HepG2 (cell line): Measurements from ENCODE around the gene HEATR5B. TPM values are rescaled to one million over a fixed set of nuclear protein-coding genes. Genes with fewer than 3 reads are reported as not detected.

Source experiments
- ATAC-seq: fragments of 200-7000 bp; cut with Tn5 transposase; 3 replicates; pipeline ENCODE4 v1.9.1; 2020; ENCODE audit warnings: mild to moderate bottlenecking, moderate library complexity
- BruUV-seq: library from RNA; stranded (reverse); fragments of 400-500 nt; replicated peaks from 2 replicates; lab custom pipeline; 2021; lab: Mats Ljungman, UMichigan
- CTCF ChIA-PET: fragments of 300-600 bp; formaldehyde crosslinking; extraction: SDS; loops from one replicate; lab custom pipeline; 2021; ENCODE audit warnings: low total read pairs, inconsistent platforms, low intra/inter-chr PET ratio; lab: Yijun Ruan, JAX
- POLR2A ChIA-PET: fragments of 350-600 bp; sonication (Branson Sonifier 250); formaldehyde crosslinking; loops from one replicate; lab custom pipeline; 2020; ENCODE audit warnings: antibody characterized with exemption, inconsistent platforms; lab: Yijun Ruan, JAX
- DNase-seq: peaks from one replicate; pipeline ENCODE4 v3.0.0-alpha.2; 2015; ENCODE audit warnings: low spot score
- FAIRE-seq: peaks from 3 replicates; lab custom pipeline; 2011; peaks lifted over from hg19 to GRCh38; lab: Jason Lieb, UNC
- H2AFZ ChIP-seq: one replicate; pipeline ENCODE4 v1.6.1; 2011; ENCODE audit warnings: low read length, inconsistent platforms
- H3K27ac ChIP-seq: fragments of 300-600 bp; 3 replicates; pipeline ENCODE4 v1.8.0; 2011; ENCODE audit warnings: mixed run types, mild to moderate bottlenecking, mixed read lengths, low read length, inconsistent platforms; ENCODE audit not compliant: insufficient read depth; ENCODE audit errors: extremely low read length
- H3K27me3 ChIP-seq, 2 experiments: fragments of 200-600 bp in 1 of 2; 2 replicates in 1 of 2; 3 replicates in 1 of 2; pipeline versions ENCODE4 v1.6.0 to v1.8.0; 2011; ENCODE audit warnings: low read length in 2 of 2, mild to moderate bottlenecking in 2 of 2, moderate library complexity in 2 of 2, inconsistent platforms in 1 of 2; ENCODE audit not compliant: insufficient read depth in 2 of 2, control insufficient read depth in 1 of 2
- H3K36me3 ChIP-seq, 2 experiments: fragments of 200-600 bp in 1 of 2; replicated peaks in 1 of 2; 2 replicates in 1 of 2; 3 replicates in 1 of 2; pipeline versions ENCODE4 v1.5.1 to v1.8.0; 2011; ENCODE audit warnings: low read length in 2 of 2, inconsistent platforms in 1 of 2; ENCODE audit not compliant: insufficient read depth in 2 of 2, control insufficient read depth in 1 of 2
- H3K4me1 ChIP-seq: 2 replicates; pipeline ENCODE4 v1.5.1; 2012; ENCODE audit warnings: low read length, inconsistent platforms; ENCODE audit not compliant: insufficient read depth
- H3K4me2 ChIP-seq: 2 replicates; pipeline ENCODE4 v1.6.0; 2011; ENCODE audit warnings: low read depth, low read length, inconsistent platforms
- H3K4me3 ChIP-seq, 3 experiments: fragments of 200-600 bp in 1 of 3; sonication (generic), shearing (Covaris generic) in 1 of 3; replicated peaks in 1 of 3; 2 replicates each; pipeline ENCODE4 v1.5.1; 2011 to 2016; ENCODE audit warnings: low read length in 3 of 3, inconsistent platforms in 2 of 3, low read depth in 2 of 3, mild to moderate bottlenecking in 2 of 3, control low read depth in 1 of 3, mixed read lengths in 1 of 3; ENCODE audit not compliant: insufficient read depth in 1 of 3
- H3K79me2 ChIP-seq: one replicate; pipeline ENCODE4 v1.6.1; 2011; ENCODE audit warnings: low read length, inconsistent platforms; ENCODE audit not compliant: insufficient read depth
- H3K9ac ChIP-seq: 2 replicates; pipeline ENCODE4 v1.6.0; 2011; ENCODE audit warnings: mild to moderate bottlenecking, low read depth, low read length, inconsistent platforms; ENCODE audit not compliant: insufficient read depth
- H3K9me3 ChIP-seq: 2 replicates; pipeline ENCODE4 v1.5.1; 2012; ENCODE audit warnings: mild to moderate bottlenecking, low read length
- H4K20me1 ChIP-seq: 2 replicates; pipeline ENCODE4 v1.6.0; 2011; ENCODE audit warnings: inconsistent platforms, mild to moderate bottlenecking, low read length, moderate library complexity; ENCODE audit not compliant: insufficient read depth
- AKAP8 ChIP-seq: sonication (generic); formaldehyde crosslinking; IDR thresholded peaks from 2 replicates; pipeline ENCODE4 v1.5.1; 2020; ENCODE audit warnings: mild to moderate bottlenecking, missing genetic modification reagents
- ATF4 ChIP-seq, 2 experiments: fragments of 450-650 bp in 1 of 2; sonication (generic) in 1 of 2; formaldehyde crosslinking; IDR thresholded peaks; 2 replicates each; pipeline versions ENCODE4 v1.5.0 to v1.8.0; 2020 to 2022; ENCODE audit warnings: mild to moderate bottlenecking in 1 of 2, missing genetic modification reagents in 1 of 2
- ATF5 ChIP-seq: sonication (generic); formaldehyde crosslinking; IDR thresholded peaks from 2 replicates; pipeline ENCODE4 v1.4.0; 2020; ENCODE audit warnings: mild to moderate bottlenecking, low read depth, missing genetic modification reagents
- HDAC1 ChIP-seq: sonication (generic); formaldehyde crosslinking; IDR thresholded peaks from 2 replicates; pipeline ENCODE4 v1.5.1; 2020; ENCODE audit warnings: mild to moderate bottlenecking, missing genetic modification reagents
- HMGXB3 ChIP-seq: sonication (generic); formaldehyde crosslinking; IDR thresholded peaks from 2 replicates; pipeline ENCODE4 v1.4.0; 2020; ENCODE audit warnings: missing genetic modification reagents, borderline replicate concordance
- HOXA9 ChIP-seq: sonication (generic); formaldehyde crosslinking; IDR thresholded peaks from 2 replicates; pipeline ENCODE4 v1.8.1; 2022; ENCODE audit warnings: missing genetic modification reagents, mild to moderate bottlenecking, moderate library complexity, borderline replicate concordance
- PBX2 ChIP-seq: IDR thresholded peaks from 2 replicates; pipeline ENCODE4 v1.6.1; 2016; ENCODE audit warnings: control low read depth
- TCF12 ChIP-seq, 2 experiments: fragments of 450-650 bp in 1 of 2; sonication (generic) in 1 of 2; formaldehyde crosslinking in 1 of 2; IDR thresholded peaks; 2 replicates each; pipeline versions ENCODE4 v1.6.1 to v1.8.0; 2017 to 2022; ENCODE audit warnings: antibody characterized with exemption in 1 of 2, mild to moderate bottlenecking in 1 of 2, missing genetic modification reagents in 1 of 2, moderate library complexity in 1 of 2
- ZFP41 ChIP-seq: sonication (generic); formaldehyde crosslinking; IDR thresholded peaks from 2 replicates; pipeline ENCODE4 v1.4.0; 2020; ENCODE audit warnings: mild to moderate bottlenecking, missing genetic modification reagents, borderline replicate concordance
- ZNF136 ChIP-seq: sonication (generic); formaldehyde crosslinking; IDR thresholded peaks from 2 replicates; pipeline ENCODE4 v1.8.1; 2022; ENCODE audit warnings: low read depth, mild to moderate bottlenecking, moderate library complexity, missing genetic modification reagents
- ZNF335 ChIP-seq: sonication (generic); formaldehyde crosslinking; IDR thresholded peaks from 2 replicates; pipeline ENCODE4 v1.4.0; 2020; ENCODE audit warnings: missing genetic modification reagents
- ZNF570 ChIP-seq: sonication (generic); formaldehyde crosslinking; IDR thresholded peaks from 2 replicates; pipeline ENCODE4 v1.4.0; 2020; ENCODE audit warnings: mild to moderate bottlenecking, missing genetic modification reagents, borderline replicate concordance
- ZNF598 ChIP-seq: sonication (generic); formaldehyde crosslinking; IDR thresholded peaks from 2 replicates; pipeline ENCODE4 v1.5.1; 2020; ENCODE audit warnings: mild to moderate bottlenecking, missing genetic modification reagents, borderline replicate concordance
- WGBS: methylation state at CpG from one replicate; pipeline ENCODE4 v1.1.6; 2017; ENCODE audit warnings: low lambda C conversion rate; 5-methylcytosine and 5-hydroxymethylcytosine counted together
- in situ Hi-C: cut with HindIII; loops from 2 replicates; pipeline ENCODE4 v1.10.0; 2017; ENCODE audit warnings: low pct_unique_long_range_greater_than_20kb; ENCODE audit not compliant: extremely low pct_ligation_motif_present
- intact Hi-C: fragments of 100-400 bp; cut with micrococcal nuclease; formaldehyde crosslinking; loops from one replicate; pipeline ENCODE4 v1.10.0; 2022; ENCODE audit not compliant: unreplicated experiment
- polyA plus RNA-seq, 8 experiments: library from polyadenylated mRNA; depleted of rRNA in 3 of 8; stranded (reverse) in 7 of 8; unstranded in 1 of 8; fragments of >200 nt; fragmentation: Illumina TruSeq in 4 of 8; extraction: Trizol in 4 of 8; gene quantifications; 2 replicates each; pipeline versions ENCODE4 v1.2.1 to v1.2.3, GENCODE V29; 2011 to 2016; ENCODE audit warnings: low read depth in 4 of 8, missing spikeins in 1 of 8, mixed read lengths in 1 of 8; ENCODE audit not compliant: insufficient read depth in 1 of 8
- total RNA-seq, 5 experiments: library from RNA; depleted of rRNA; stranded (reverse); fragments of >200 nt; fragmentation: Illumina TruSeq; extraction: Trizol; gene quantifications; 2 replicates each; pipeline ENCODE4 v1.2.3, GENCODE V29; 2016; ENCODE audit warnings: low read depth in 1 of 5

HEATR5B gene
- total and polyA plus RNA-seq, 2 of the 13 experiments (the other 11 are each of a cell fraction or from before 2014, with no cell fraction given) = 12.7 to 16.3 TPM

GRCh38 chr2:37090019-37090477 lies 5.9 kb upstream of the HEATR5B start:
- intact Hi-C loops (no loop called here), in situ Hi-C loops (no loop called here)
- ATAC-seq (no peak), FAIRE-seq (no peak), DNase-seq (no peak)
- Histone ChIP-seq H3K27ac (no peak overlapping the region), H3K79me2 (no peaks in the 10 kb centered on the region), H3K36me3 (peaks cover 10 to 25% of the 10 kb centered on the region in 2 experiments), H3K27me3 (no peaks in the 10 kb centered on the region), H3K4me2 (no peak overlapping the region), H3K9me3 (no peaks in the 10 kb centered on the region), H3K9ac (no peak overlapping the region), H3K4me1 (peaks cover 18% of the 10 kb centered on the region), H2AFZ (no peak overlapping the region), H4K20me1 (no peaks in the 10 kb centered on the region), H3K4me3 (no peak overlapping the region)
- TF ChIP-seq ATF5 (CRISPR knock-in tag) (no peak), ZNF335 (no peak), PBX2 (no peak), HOXA9 (CRISPR knock-in tag) (no peak), ZNF570 (CRISPR knock-in tag) (no peak), AKAP8 (CRISPR knock-in tag) (no peak), ATF4 (CRISPR knock-in tag; IDR thresholded peaks at IDR 0.05) (no peak), ZNF136 (CRISPR knock-in tag) (no peak), ZNF598 (CRISPR knock-in tag) (no peak), TCF12 (IDR thresholded peaks at IDR 0.05) (no peak), TCF12 (CRISPR knock-in tag; IDR thresholded peaks at IDR 0.05) (no peak), HMGXB3 (no peak), ZFP41 (no peak), HDAC1 (CRISPR knock-in tag) (no peak)
- ChIA-PET POLR2A (no interaction called here), CTCF (no interaction called here)
- 84% methylated on average over 4 of the region's 4 CpGs for WGBS
- BruUV-seq = no TSS peak
